ENCODE results near the gene TPRX2.

- TF ChIP-seq KDM5A (IDR thresholded peaks at IDR 0.05) (no peak), USF2 (IDR thresholded peaks at IDR 0.05) (no peak), RAD21 (conservative IDR thresholded peaks at IDR 0.05 in 1 of 2, IDR thresholded peaks at IDR 0.05 in 1 of 2) (no peak), RARB (CRISPR knock-in tag; IDR thresholded peaks at IDR 0.05) (no peak), CTCF (IDR thresholded peaks at IDR 0.05) (no peak)
Observed at GRCh38 chr19:47896773-47897172, 37.7 kb downstream of the TPRX2 start.
